MCF 10A (cell line): ENCODE results near the gene NEO1. TPM values are rescaled to one million over a fixed set of nuclear protein-coding genes. Genes with fewer than 3 reads are reported as not detected.

ENCODE experiments used
- BruUV-seq: library from RNA; stranded (reverse); fragments of 400-500 nt; replicated peaks from 2 replicates; lab custom pipeline; 2021; lab: Mats Ljungman, UMichigan
- CTCF ChIA-PET: fragments of 300-600 bp; sonication (Branson Sonifier 250); formaldehyde crosslinking; extraction: SDS; loops from one replicate; lab custom pipeline; 2021; ENCODE audit warnings: antibody characterized with exemption, inconsistent platforms; lab: Yijun Ruan, JAX
- POLR2A ChIA-PET: fragments of 300-600, 350-650 bp; sonication (Branson Sonifier 250); formaldehyde crosslinking; extraction: SDS; loops from one replicate; lab custom pipeline; 2020; ENCODE audit warnings: antibody characterized with exemption, inconsistent platforms; lab: Yijun Ruan, JAX
- DNase-seq: peaks from one replicate; pipeline ENCODE4 v3.0.0-alpha.2; 2018; ENCODE audit not compliant: unreplicated experiment
- H3K27ac Mint-ChIP-seq: one replicate; pipeline ENCODE4 v1.8.0; 2022; ENCODE audit warnings: mild to moderate bottlenecking, low read depth, mixed read lengths; ENCODE audit not compliant: unreplicated experiment
- H3K27me3 Mint-ChIP-seq: one replicate; pipeline ENCODE4 v1.8.0; 2022; ENCODE audit warnings: mixed read lengths; ENCODE audit not compliant: insufficient read depth, unreplicated experiment
- H3K36me3 Mint-ChIP-seq: one replicate; pipeline ENCODE4 v1.8.0; 2022; ENCODE audit warnings: mild to moderate bottlenecking, moderate library complexity, mixed read lengths; ENCODE audit not compliant: insufficient read depth, unreplicated experiment
- H3K4me1 Mint-ChIP-seq: one replicate; pipeline ENCODE4 v1.8.0; 2022; ENCODE audit warnings: mixed read lengths; ENCODE audit not compliant: insufficient read depth, unreplicated experiment
- H3K4me3 Mint-ChIP-seq: one replicate; pipeline ENCODE4 v1.8.0; 2022; ENCODE audit warnings: mild to moderate bottlenecking, moderate library complexity, mixed read lengths; ENCODE audit not compliant: unreplicated experiment
- H3K9me3 Mint-ChIP-seq: one replicate; pipeline ENCODE4 v1.8.0; 2022; ENCODE audit warnings: mixed read lengths; ENCODE audit not compliant: unreplicated experiment
- intact Hi-C: fragments of 100-400 bp; cut with micrococcal nuclease; formaldehyde crosslinking; loops from 2 replicates; pipeline ENCODE4 v1.14.1; 2022
- total RNA-seq: library from RNA; stranded (reverse); gene quantifications from 2 replicates; pipeline ENCODE4 v1.2.3, GENCODE V29; 2022
- TF ChIP-seq, protein P1 (sequence below): fragments of 200-600 bp; IDR thresholded peaks from one replicate; pipeline ENCODE4 v1.8.0; 2022; ENCODE audit warnings: antibody characterized with exemption, mild to moderate bottlenecking; ENCODE audit not compliant: unreplicated experiment

Gene NEO1
- total RNA-seq, 1 experiment from 2014 or later: 13.2 TPM

DNA sequence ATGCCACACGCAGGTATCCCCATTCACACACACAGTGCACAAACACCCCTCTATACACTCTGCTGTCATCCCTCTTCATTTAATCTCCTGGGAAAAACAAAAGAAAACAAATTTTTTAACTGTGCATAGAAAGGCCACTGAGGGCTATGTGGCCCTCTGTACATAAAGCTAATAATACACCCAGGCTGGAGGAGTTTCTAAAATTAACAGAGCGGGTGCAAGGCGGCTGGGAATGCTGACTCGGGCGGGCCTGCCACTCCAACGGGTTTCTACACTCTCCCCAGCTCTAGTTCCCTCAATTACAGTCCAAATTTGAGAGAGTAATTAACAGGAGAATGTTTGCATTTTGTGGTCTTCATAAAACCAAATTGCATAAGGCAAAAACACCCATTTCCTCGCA lies 293.4 kb downstream of the NEO1 start:
- CTCF ChIA-PET: interaction anchor here (0.7 kb wide), 2 partner anchors 83 to 615 kb away, joined by 3 to 4 read pairs; no protein-coding TSS in a partner anchor

DNA sequence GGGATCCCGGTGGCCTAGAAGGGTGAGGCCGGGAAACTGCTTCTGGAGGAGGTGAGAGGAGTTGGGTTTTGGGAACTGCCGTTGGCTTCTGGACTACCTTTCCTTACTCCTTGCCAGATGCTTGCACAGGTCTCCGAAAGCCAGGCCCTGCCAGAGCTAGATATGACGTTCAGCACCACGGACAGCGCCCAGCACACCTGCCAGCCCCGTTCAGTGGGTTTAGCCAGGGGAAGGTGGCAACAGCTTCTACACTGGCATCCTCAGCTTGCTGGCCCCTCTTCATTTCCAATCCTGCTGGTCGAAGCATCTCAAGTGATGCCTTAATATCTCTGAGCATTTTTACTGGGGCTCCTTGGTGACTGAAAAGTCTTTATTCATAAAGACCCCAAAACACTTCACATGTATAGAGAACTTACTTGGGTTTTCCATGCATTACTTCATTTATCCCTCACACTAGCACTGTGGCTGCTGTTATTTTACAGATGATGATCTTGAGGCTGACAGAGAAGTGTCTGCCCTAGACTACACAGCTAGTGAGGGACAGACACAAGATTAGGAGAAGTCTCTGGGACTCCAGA lies 294.6 kb downstream of the NEO1 start:
- DNase-seq: peak; percentile 68
- intact Hi-C loops: no loop called here
- no peak overlapping the region for H3K27ac Mint-ChIP-seq
- TF ChIP-seq, protein P1, sequence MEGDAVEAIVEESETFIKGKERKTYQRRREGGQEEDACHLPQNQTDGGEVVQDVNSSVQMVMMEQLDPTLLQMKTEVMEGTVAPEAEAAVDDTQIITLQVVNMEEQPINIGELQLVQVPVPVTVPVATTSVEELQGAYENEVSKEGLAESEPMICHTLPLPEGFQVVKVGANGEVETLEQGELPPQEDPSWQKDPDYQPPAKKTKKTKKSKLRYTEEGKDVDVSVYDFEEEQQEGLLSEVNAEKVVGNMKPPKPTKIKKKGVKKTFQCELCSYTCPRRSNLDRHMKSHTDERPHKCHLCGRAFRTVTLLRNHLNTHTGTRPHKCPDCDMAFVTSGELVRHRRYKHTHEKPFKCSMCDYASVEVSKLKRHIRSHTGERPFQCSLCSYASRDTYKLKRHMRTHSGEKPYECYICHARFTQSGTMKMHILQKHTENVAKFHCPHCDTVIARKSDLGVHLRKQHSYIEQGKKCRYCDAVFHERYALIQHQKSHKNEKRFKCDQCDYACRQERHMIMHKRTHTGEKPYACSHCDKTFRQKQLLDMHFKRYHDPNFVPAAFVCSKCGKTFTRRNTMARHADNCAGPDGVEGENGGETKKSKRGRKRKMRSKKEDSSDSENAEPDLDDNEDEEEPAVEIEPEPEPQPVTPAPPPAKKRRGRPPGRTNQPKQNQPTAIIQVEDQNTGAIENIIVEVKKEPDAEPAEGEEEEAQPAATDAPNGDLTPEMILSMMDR: no peak
- no peaks in the 10 kb centered on the region for H3K4me1 Mint-ChIP-seq
- ChIA-PET POLR2A (no interaction called here), CTCF (no interaction called here)
- no peaks in the 10 kb centered on the region for H3K36me3 Mint-ChIP-seq
- no peak overlapping the region for H3K4me3 Mint-ChIP-seq
- H3K27me3 Mint-ChIP-seq: peaks cover 21% of the 10 kb centered on the region
- BruUV-seq: no TSS peak
- H3K9me3 Mint-ChIP-seq: no peaks in the 10 kb centered on the region

More for the DNA sequence above, 293.4 kb downstream of the NEO1 start:
- H3K4me1 Mint-ChIP-seq: no peaks in the 10 kb centered on the region
- intact Hi-C loops: no loop called here
- no peaks in the 10 kb centered on the region for H3K9me3 Mint-ChIP-seq
- H3K27me3 Mint-ChIP-seq: peaks cover 21% of the 10 kb centered on the region
- POLR2A ChIA-PET: no interaction called here
- H3K4me3 Mint-ChIP-seq: no peak overlapping the region
- TF ChIP-seq, protein P1: no peak
- DNase-seq: no peak
- H3K27ac Mint-ChIP-seq: no peak overlapping the region
- no TSS peak for BruUV-seq
- H3K36me3 Mint-ChIP-seq: no peaks in the 10 kb centered on the region

DNA sequence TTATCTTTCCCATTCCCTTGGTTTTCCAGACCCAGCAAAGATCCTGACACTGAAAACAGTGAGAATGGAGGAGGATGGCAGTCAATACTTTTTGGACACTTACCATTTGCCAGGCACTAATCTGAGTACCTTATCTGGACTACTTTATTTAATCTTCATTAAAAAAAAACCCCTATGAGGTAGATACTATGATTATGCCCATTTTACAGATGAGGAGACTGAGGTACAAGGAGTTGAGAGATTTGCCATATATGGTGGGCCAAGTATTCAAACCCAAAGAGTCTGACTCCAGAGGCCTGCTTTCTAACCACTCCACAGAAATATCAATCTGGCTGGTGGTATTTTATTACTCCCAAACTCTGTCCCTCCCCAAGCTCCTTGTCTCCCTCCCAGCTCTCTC lies 296.9 kb downstream of the NEO1 start:
- H3K36me3 Mint-ChIP-seq: no peaks in the 10 kb centered on the region
- ChIA-PET POLR2A (no interaction called here), CTCF (interaction anchor here (1.2 kb wide), 1 partner anchor 25 kb away, joined by 3 read pairs; no protein-coding TSS in a partner anchor)
- no TSS peak for BruUV-seq
- H3K4me1 Mint-ChIP-seq: no peaks in the 10 kb centered on the region
- no peaks in the 10 kb centered on the region for H3K9me3 Mint-ChIP-seq
- H3K27me3 Mint-ChIP-seq: no peaks in the 10 kb centered on the region
- no peak overlapping the region for H3K27ac Mint-ChIP-seq
- no peak overlapping the region for H3K4me3 Mint-ChIP-seq
- TF ChIP-seq, protein P1: no peak
- DNase-seq: no peak
- intact Hi-C loops: no loop called here

DNA sequence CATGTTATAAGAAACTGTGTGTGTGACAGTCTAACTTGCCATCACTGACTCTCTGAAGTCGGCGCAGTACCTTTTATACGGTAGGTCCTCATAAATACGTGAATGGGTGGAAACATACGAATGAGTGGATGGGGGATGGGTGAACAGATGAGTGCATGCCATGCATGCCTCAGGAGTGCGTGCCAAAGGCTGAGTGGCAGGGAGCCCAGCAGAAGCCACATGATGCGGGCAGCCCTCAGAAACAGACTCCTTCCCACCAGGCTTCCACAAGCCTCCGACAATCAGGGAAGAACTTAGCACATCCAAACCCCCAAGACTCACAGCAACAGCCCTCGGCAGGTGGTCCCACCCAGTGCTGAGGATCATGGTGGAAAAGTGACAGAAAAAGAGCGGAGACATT lies 299.8 kb downstream of the NEO1 start:
- TF ChIP-seq, protein P1: no peak
- BruUV-seq: no TSS peak
- intact Hi-C loops: no loop called here
- POLR2A ChIA-PET: no interaction called here
- Mint-ChIP-seq H3K4me1 (no peaks in the 10 kb centered on the region), H3K27ac (no peak overlapping the region), H3K9me3 (no peaks in the 10 kb centered on the region), H3K27me3 (peaks cover 22% of the 10 kb centered on the region), H3K36me3 (no peaks in the 10 kb centered on the region), H3K4me3 (no peak overlapping the region)
- CTCF ChIA-PET: no interaction called here
- no peak for DNase-seq
